ENCODE measurements around the gene MGAT4B.

GRCh38 chr5:179839328-179840256 is 32.9 kb upstream of the MGAT4B start:
- TF ChIP-seq CTCF (IDR thresholded peaks at IDR 0.05) (no peak), POLR2A (IDR thresholded peaks at IDR 0.05) (no peak)

Data from transverse colon (tissue), 3 donors.